ENCODE measurements around the gene GSTM5.

GSTM5 gene

GRCh38 chr1:109756848-109757521 lies 44.9 kb downstream of the GSTM5 start:
- DNase-seq (ENCODE audit: insufficient read length, low spot score) (no peak), FAIRE-seq (no peak)
- TF ChIP-seq POLR2AphosphoS5 (IDR thresholded peaks at IDR 0.05; ENCODE audit: low read depth, low read length): no peak
- no peak for TF ChIP-seq TAF1 (IDR thresholded peaks at IDR 0.05; ENCODE audit: low read depth, low read length)
- no peak for TF ChIP-seq POU2F2 (IDR thresholded peaks at IDR 0.05; ENCODE audit: low read depth, low read length)
- TF ChIP-seq SPI1 (IDR thresholded peaks at IDR 0.05; ENCODE audit: low read depth, low read length): no peak
- no peak for TF ChIP-seq POLR2A (IDR thresholded peaks at IDR 0.05; ENCODE audit: low read depth, low read length)
- no peak for TF ChIP-seq PAX5 (IDR thresholded peaks at IDR 0.05; ENCODE audit: insufficient read depth, low read length, severe bottlenecking)

- DNase-seq (ENCODE audit: insufficient read length, low spot score): no peak
- no peak for FAIRE-seq
- TF ChIP-seq TAF1 (IDR thresholded peaks at IDR 0.05; ENCODE audit: low read depth, low read length): no peak
- no peak for TF ChIP-seq POLR2AphosphoS5 (IDR thresholded peaks at IDR 0.05; ENCODE audit: low read depth, low read length)
- no peak for TF ChIP-seq SPI1 (IDR thresholded peaks at IDR 0.05; ENCODE audit: low read depth, low read length)
- no peak for TF ChIP-seq POU2F2 (IDR thresholded peaks at IDR 0.05; ENCODE audit: low read depth, low read length)
- no peak for TF ChIP-seq POLR2A (IDR thresholded peaks at IDR 0.05; ENCODE audit: low read depth, low read length)
- no peak for TF ChIP-seq PAX5 (IDR thresholded peaks at IDR 0.05; ENCODE audit: insufficient read depth, low read length, severe bottlenecking)
Measured at GRCh38 chr1:109757936-109758786, 46.1 kb downstream of the GSTM5 start.

- DNase-seq (ENCODE audit: insufficient read length, low spot score) (no peak), FAIRE-seq (no peak)
Measured at GRCh38 chr1:109759513-109760334, 47.7 kb downstream of the GSTM5 start.

GRCh38 chr1:109760581-109761226 lies 48.7 kb downstream of the GSTM5 start:
- TF ChIP-seq POLR2AphosphoS5 (IDR thresholded peaks at IDR 0.05; ENCODE audit: low read depth, low read length) (no peak), SPI1 (IDR thresholded peaks at IDR 0.05; ENCODE audit: low read depth, low read length) (no peak), POU2F2 (IDR thresholded peaks at IDR 0.05; ENCODE audit: low read depth, low read length) (no peak)
- FAIRE-seq: no peak
- DNase-seq (ENCODE audit: insufficient read length, low spot score): no peak

More at GRCh38 chr1:109759513-109760334, 47.7 kb downstream of the GSTM5 start:
- no peak for TF ChIP-seq SPI1 (IDR thresholded peaks at IDR 0.05; ENCODE audit: low read depth, low read length)
- TF ChIP-seq POU2F2 (IDR thresholded peaks at IDR 0.05; ENCODE audit: low read depth, low read length): no peak
- TF ChIP-seq PAX5 (IDR thresholded peaks at IDR 0.05; ENCODE audit: insufficient read depth, low read length, severe bottlenecking): no peak
- no peak for TF ChIP-seq POLR2A (IDR thresholded peaks at IDR 0.05; ENCODE audit: low read depth, low read length)
- TF ChIP-seq TAF1 (IDR thresholded peaks at IDR 0.05; ENCODE audit: low read depth, low read length): no peak
- no peak for TF ChIP-seq POLR2AphosphoS5 (IDR thresholded peaks at IDR 0.05; ENCODE audit: low read depth, low read length)

- no peak for TF ChIP-seq POU2F2 (IDR thresholded peaks at IDR 0.05; ENCODE audit: low read depth, low read length)
- TF ChIP-seq POLR2A (IDR thresholded peaks at IDR 0.05; ENCODE audit: low read depth, low read length): no peak
- no peak for TF ChIP-seq TAF1 (IDR thresholded peaks at IDR 0.05; ENCODE audit: low read depth, low read length)
- no peak for TF ChIP-seq POLR2AphosphoS5 (IDR thresholded peaks at IDR 0.05; ENCODE audit: low read depth, low read length)
- no peak for TF ChIP-seq PAX5 (IDR thresholded peaks at IDR 0.05; ENCODE audit: insufficient read depth, low read length, severe bottlenecking)
- TF ChIP-seq SPI1 (IDR thresholded peaks at IDR 0.05; ENCODE audit: low read depth, low read length): no peak
- no peak for FAIRE-seq
Measured at GRCh38 chr1:109761227-109762038, 49.4 kb downstream of the GSTM5 start.

GRCh38 chr1:109762039-109762585 lies 50.1 kb downstream of the GSTM5 start:
- TF ChIP-seq SPI1 (IDR thresholded peaks at IDR 0.05; ENCODE audit: low read depth, low read length): peak; percentile 70
- no peak for TF ChIP-seq POU2F2 (IDR thresholded peaks at IDR 0.05; ENCODE audit: low read depth, low read length)
- no peak for DNase-seq (ENCODE audit: insufficient read length, low spot score)
- no peak for FAIRE-seq

More at GRCh38 chr1:109761227-109762038, 49.4 kb downstream of the GSTM5 start:
- no peak for DNase-seq (ENCODE audit: insufficient read length, low spot score)

GRCh38 chr1:109762821-109763645 lies 51.0 kb downstream of the GSTM5 start:
- TF ChIP-seq POU2F2 (IDR thresholded peaks at IDR 0.05; ENCODE audit: low read depth, low read length) (no peak), SPI1 (IDR thresholded peaks at IDR 0.05; ENCODE audit: low read depth, low read length) (peak; percentile 57; the same call in 1 of the 2 replicates), POLR2AphosphoS5 (IDR thresholded peaks at IDR 0.05; ENCODE audit: low read depth, low read length) (no peak)
- no peak for DNase-seq (ENCODE audit: insufficient read length, low spot score)
- peak; percentile 40 for FAIRE-seq

Data from GM12891 (cell line).